Natural killer cell (primary cell): ENCODE results near the gene TMEM242. TPM values are rescaled to one million over a fixed set of nuclear protein-coding genes. Genes with fewer than 3 reads are reported as not detected.

Source experiments
- ATAC-seq, 3 donors: fragments of 150-1000 bp in 2 of 3; fragments of 200-7000 bp in 1 of 3; cut with Tn5 transposase; 1 replicate in 1 of 3; 2 replicates in 2 of 3; pipeline ENCODE4 v1.10.0; 2021; ENCODE audit warnings: mild to moderate bottlenecking in 2 of 3, moderate library complexity in 2 of 3
- DNase-seq, 2 donors: peaks; one replicate each; pipeline versions ENCODE4 v3.0.0 to v3.0.0-alpha.2; 2013 to 2021; ENCODE audit warnings: mixed read lengths in 1 of 2
- H3K27ac ChIP-seq: one replicate; pipeline ENCODE4 v1.5.1; 2013; ENCODE audit warnings: mild to moderate bottlenecking, low read length
- H3K27me3 ChIP-seq: one replicate; pipeline ENCODE4 v1.6.1; 2013; ENCODE audit warnings: low read length; ENCODE audit not compliant: control insufficient read depth, insufficient read depth
- H3K36me3 ChIP-seq: one replicate; pipeline ENCODE4 v1.6.1; 2013; ENCODE audit warnings: low read length; ENCODE audit not compliant: control insufficient read depth, insufficient read depth
- H3K4me1 ChIP-seq: one replicate; pipeline ENCODE4 v1.6.1; 2013; ENCODE audit warnings: low read length; ENCODE audit not compliant: control insufficient read depth, insufficient read depth
- H3K4me3 ChIP-seq: one replicate; pipeline ENCODE4 v1.5.1; 2013; ENCODE audit warnings: low read length
- H3K9me3 ChIP-seq: one replicate; pipeline ENCODE4 v1.6.1; 2013; ENCODE audit warnings: low read length; ENCODE audit not compliant: control insufficient read depth, insufficient read depth
- H3K27ac Mint-ChIP-seq, 2 donors: one replicate each; pipeline ENCODE4 v1.8.0; 2022; ENCODE audit warnings: mild to moderate bottlenecking in 2 of 2, mixed read lengths in 2 of 2, moderate library complexity in 1 of 2
- H3K27me3 Mint-ChIP-seq, 2 donors: one replicate each; pipeline ENCODE4 v1.8.0; 2022; ENCODE audit warnings: low read depth in 2 of 2, mixed read lengths in 2 of 2
- H3K36me3 Mint-ChIP-seq: one replicate; pipeline ENCODE4 v1.8.0; 2022; ENCODE audit warnings: mixed read lengths
- H3K4me1 Mint-ChIP-seq, 2 donors: one replicate each; pipeline ENCODE4 v1.8.0; 2022; ENCODE audit warnings: mixed read lengths in 2 of 2
- H3K4me3 Mint-ChIP-seq: one replicate; pipeline ENCODE4 v1.8.0; 2022; ENCODE audit warnings: mild to moderate bottlenecking, moderate library complexity, mixed read lengths
- H3K9me3 Mint-ChIP-seq, 2 donors: one replicate each; pipeline ENCODE4 v1.8.0; 2022; ENCODE audit warnings: mixed read lengths in 2 of 2
- CTCF ChIP-seq: fragments of 200-600 bp; IDR thresholded peaks from one replicate; pipeline ENCODE4 v1.8.0; 2022; ENCODE audit warnings: antibody characterized with exemption
- WGBS: methylation state at CpG from one replicate; pipeline ENCODE4 v1.1.7; 2013; ENCODE audit warnings: missing lambda C conversion rate; ENCODE audit not compliant: insufficient coverage; 5-methylcytosine and 5-hydroxymethylcytosine counted together
- intact Hi-C: fragments of 100-400 bp; cut with micrococcal nuclease; formaldehyde crosslinking; loops from one replicate; pipeline ENCODE4 v1.14.2; 2022
- total RNA-seq, 4 donors: library from RNA; stranded (reverse); fragments of 120-200 nt in 1 of 4; gene quantifications; one replicate each; pipeline versions ENCODE4 v1.2.3 to v1.2.4, GENCODE V29; 2013 to 2022

The TMEM242 gene
- total RNA-seq, 3 donors from 2014 or later (not counting 1 experiment from before 2014, with no cell fraction given): 18.5 to 24.8 (median 19.8) TPM

DNA sequence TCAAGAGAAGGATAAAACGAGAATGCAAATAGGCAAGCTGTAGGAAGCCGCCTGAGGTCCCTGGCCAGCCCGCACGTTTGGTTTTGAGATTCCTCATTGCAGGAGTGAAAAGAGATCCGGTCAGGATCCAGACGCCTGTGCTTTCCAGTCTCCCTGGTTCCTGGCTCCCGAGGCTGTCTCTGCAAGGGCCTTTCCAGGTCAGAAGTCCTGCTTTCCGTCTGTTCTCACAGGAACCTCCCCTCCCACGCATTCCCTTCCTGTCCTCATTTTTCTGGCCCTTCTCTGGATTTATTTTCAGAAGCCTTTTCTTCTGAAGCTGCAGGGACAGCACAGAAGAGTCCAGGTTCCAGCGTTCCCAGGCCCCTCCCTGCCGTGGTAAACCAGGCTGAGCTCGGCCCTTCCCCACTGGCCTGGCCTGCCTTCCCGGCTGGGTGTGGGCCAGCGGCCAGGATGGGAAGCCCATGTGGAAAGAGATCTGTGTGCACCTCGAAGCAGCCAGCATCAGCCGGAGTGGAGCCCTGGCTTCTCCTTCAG lies 54.0 kb downstream of the TMEM242 start:
- Histone ChIP-seq H3K4me3 (no peak overlapping the region), H3K9me3 (no peaks in the 10 kb centered on the region), H3K36me3 (no peaks in the 10 kb centered on the region), H3K4me1 (peaks cover 10% of the 10 kb centered on the region), H3K27me3 (no peaks in the 10 kb centered on the region), H3K27ac (no peak overlapping the region)
- no peaks in the 10 kb centered on the region for H3K36me3 Mint-ChIP-seq
- TF ChIP-seq CTCF: no peak
- no peak overlapping the region for H3K27ac Mint-ChIP-seq
- WGBS: 92% methylated on average over 16 of the region's 16 CpGs
- peaks cover 4 to 8% of the 10 kb centered on the region in 2 donors for H3K9me3 Mint-ChIP-seq
- H3K27me3 Mint-ChIP-seq: peaks cover 8% of the 10 kb centered on the region in 2 donors
- no peak for DNase-seq
- H3K4me3 Mint-ChIP-seq: no peak overlapping the region
- H3K4me1 Mint-ChIP-seq: peaks cover 7 to 18% of the 10 kb centered on the region in 2 donors
- intact Hi-C loops: no loop called here
- no peak for ATAC-seq

GRCh38 chr6:157268835-157269234 lies 54.5 kb downstream of the TMEM242 start:
- Histone ChIP-seq H3K27me3 (no peaks in the 10 kb centered on the region), H3K4me1 (peaks cover 6% of the 10 kb centered on the region), H3K36me3 (no peaks in the 10 kb centered on the region), H3K4me3 (no peak overlapping the region), H3K27ac (no peak overlapping the region), H3K9me3 (no peaks in the 10 kb centered on the region)
- H3K36me3 Mint-ChIP-seq: no peaks in the 10 kb centered on the region
- no peak overlapping the region for H3K27ac Mint-ChIP-seq
- intact Hi-C loops: no loop called here
- ATAC-seq (no peak), DNase-seq (no peak)
- no peak for TF ChIP-seq CTCF
- peaks cover 4 to 8% of the 10 kb centered on the region in 2 donors for H3K9me3 Mint-ChIP-seq
- H3K4me1 Mint-ChIP-seq: peaks cover 2 to 14% of the 10 kb centered on the region in 2 donors
- peaks cover 8% of the 10 kb centered on the region in 2 donors for H3K27me3 Mint-ChIP-seq
- no peak overlapping the region for H3K4me3 Mint-ChIP-seq
- 91% methylated on average over 6 of the region's 6 CpGs for WGBS

DNA sequence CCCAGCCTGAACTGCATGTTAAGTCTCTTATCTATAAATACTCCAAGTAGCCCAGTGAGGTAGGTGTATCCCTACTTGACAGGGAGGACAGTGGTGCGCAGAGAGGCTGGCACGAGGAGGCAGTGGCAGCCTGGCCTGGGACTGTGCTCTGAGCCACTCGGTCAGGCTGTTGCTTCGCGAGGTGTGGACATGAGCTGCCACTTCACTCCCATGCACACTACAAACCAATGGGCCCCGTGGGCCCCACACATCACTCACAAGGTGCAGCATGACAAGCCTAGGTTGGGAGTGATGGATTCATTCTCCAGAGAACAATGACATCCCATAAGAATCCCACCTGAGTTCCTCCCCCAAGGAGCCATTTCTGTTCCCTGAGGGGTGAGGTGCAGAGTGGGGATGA lies 54.9 kb downstream of the TMEM242 start:
- Histone ChIP-seq H3K27ac (no peak overlapping the region), H3K36me3 (no peaks in the 10 kb centered on the region), H3K4me1 (peaks cover 1% of the 10 kb centered on the region), H3K27me3 (no peaks in the 10 kb centered on the region), H3K4me3 (no peak overlapping the region), H3K9me3 (no peaks in the 10 kb centered on the region)
- 94% methylated on average over 5 of the region's 6 CpGs for WGBS
- no peak for TF ChIP-seq CTCF
- intact Hi-C loops: no loop called here
- H3K4me1 Mint-ChIP-seq: peaks cover 0 to 11% of the 10 kb centered on the region in 2 donors
- no peak for ATAC-seq
- H3K9me3 Mint-ChIP-seq: peaks cover 4 to 8% of the 10 kb centered on the region in 2 donors
- H3K36me3 Mint-ChIP-seq: no peaks in the 10 kb centered on the region
- no peak overlapping the region for H3K27ac Mint-ChIP-seq
- DNase-seq: no peak
- H3K27me3 Mint-ChIP-seq: peaks cover 8% of the 10 kb centered on the region in 2 donors
- H3K4me3 Mint-ChIP-seq: no peak overlapping the region

DNA sequence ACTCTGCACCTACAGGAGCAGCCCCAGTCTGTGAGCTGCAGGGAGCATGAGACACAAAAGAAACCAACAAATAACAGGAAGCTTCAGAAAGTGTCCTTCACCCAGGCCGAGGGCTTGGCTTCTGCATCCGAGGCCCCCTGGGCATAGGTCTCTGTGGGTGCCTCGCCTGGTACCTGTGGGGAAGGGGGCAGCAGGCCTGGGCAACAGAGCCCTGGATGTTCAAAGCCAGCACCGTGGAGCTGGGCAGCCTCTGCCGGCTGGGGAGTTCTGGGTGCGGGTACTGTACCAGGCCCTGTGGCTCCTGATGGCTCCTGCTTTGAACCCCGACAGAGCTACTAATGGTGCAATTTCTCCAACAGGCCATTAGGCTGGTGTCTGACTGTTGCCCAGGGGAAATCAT lies 55.7 kb downstream of the TMEM242 start:
- Histone ChIP-seq H3K4me3 (no peak overlapping the region), H3K27me3 (no peaks in the 10 kb centered on the region), H3K4me1 (no peaks in the 10 kb centered on the region), H3K36me3 (no peaks in the 10 kb centered on the region), H3K27ac (no peak overlapping the region), H3K9me3 (no peaks in the 10 kb centered on the region)
- intact Hi-C loops: no loop called here
- Mint-ChIP-seq H3K36me3 (no peaks in the 10 kb centered on the region), H3K4me1 (peaks cover 0 to 11% of the 10 kb centered on the region in 2 donors), H3K27ac (no peak overlapping the region), H3K9me3 (peaks cover 4 to 8% of the 10 kb centered on the region in 2 donors), H3K4me3 (no peak overlapping the region), H3K27me3 (peaks cover 8% of the 10 kb centered on the region in 2 donors)
- ATAC-seq (no peak), DNase-seq (no peak)
- WGBS: 93% methylated on average over 7 of the region's 7 CpGs
- TF ChIP-seq CTCF: no peak
